HG03565 (cell line): Measurements from ENCODE around the gene EXT2.

Experiments used
- ATAC-seq: cut with Tn5 transposase; IDR thresholded peaks from one replicate; pipeline ENCODE4 v1.9.1; 2021; ENCODE audit warnings: mild to moderate bottlenecking, moderate library complexity; ENCODE audit not compliant: unreplicated experiment

Gene EXT2

DNA sequence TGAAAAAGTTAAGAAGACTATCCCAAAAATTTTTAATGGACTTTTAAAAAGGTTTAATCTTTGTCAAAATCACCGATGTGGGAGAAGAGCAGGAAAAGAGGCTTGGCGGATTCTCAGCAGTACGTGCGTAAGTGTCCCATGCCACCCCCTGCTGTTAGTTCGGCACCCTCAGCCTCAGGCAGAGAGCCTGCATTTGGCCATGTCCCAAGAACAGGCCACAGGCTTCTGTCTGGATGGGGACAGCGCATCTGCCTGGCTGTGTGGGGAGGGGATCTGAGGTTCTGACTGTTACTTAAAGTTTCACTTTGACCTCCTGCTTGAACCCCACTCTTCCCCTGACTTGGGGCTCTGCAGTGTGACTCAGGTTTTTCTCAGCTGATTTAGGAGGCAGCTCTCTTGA, 35.3 kb downstream of the EXT2 start:
- no peak for ATAC-seq

DNA sequence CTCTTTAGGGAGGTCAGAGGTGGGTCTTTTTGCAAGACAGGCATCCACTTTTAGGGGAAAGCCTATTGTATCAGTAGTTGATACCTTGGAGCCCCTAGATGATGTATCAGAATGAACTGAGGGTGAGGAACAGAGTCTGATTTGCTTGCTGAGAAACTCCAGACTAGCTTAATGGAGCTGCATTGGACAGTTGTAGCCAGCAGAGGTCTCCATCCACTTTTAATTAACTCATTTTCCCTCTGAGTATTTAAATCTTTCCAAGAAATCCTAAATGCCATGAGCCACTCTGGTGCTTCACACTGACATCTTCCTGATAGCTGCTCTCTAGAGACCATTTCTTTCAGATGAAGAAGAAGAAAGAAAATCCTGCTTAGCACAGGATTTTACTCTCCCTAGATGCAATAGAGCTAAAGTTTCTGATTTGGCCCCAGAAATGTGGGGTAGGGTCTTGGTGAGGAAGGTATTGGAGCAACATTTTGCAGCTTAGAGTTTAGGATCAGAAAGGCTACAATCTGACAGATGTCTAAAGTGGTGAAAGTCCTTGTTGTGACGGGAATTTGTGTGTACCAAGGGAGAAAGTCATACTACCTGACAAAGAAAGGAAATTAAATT, 38.0 kb downstream of the EXT2 start:
- ATAC-seq: no peak

DNA sequence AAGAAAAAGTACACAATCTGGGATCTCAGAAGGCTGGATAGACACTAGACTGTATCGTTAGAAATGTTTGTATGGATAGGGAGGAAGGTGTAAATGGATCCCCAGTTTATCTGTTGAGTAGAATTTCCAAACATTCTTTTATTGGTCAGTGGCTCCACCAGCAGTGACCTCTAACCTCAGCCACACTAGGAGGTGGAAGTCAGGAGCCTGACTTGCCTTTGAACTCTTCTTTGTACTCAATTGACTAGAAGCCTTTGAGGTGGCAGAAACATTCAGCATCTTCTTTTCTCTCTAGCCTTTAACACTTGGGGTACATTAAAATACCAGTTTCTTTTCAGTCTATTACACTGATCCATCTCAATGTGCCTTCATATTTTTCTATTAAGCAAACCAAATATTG, 39.1 kb downstream of the EXT2 start:
- ATAC-seq: no peak

DNA sequence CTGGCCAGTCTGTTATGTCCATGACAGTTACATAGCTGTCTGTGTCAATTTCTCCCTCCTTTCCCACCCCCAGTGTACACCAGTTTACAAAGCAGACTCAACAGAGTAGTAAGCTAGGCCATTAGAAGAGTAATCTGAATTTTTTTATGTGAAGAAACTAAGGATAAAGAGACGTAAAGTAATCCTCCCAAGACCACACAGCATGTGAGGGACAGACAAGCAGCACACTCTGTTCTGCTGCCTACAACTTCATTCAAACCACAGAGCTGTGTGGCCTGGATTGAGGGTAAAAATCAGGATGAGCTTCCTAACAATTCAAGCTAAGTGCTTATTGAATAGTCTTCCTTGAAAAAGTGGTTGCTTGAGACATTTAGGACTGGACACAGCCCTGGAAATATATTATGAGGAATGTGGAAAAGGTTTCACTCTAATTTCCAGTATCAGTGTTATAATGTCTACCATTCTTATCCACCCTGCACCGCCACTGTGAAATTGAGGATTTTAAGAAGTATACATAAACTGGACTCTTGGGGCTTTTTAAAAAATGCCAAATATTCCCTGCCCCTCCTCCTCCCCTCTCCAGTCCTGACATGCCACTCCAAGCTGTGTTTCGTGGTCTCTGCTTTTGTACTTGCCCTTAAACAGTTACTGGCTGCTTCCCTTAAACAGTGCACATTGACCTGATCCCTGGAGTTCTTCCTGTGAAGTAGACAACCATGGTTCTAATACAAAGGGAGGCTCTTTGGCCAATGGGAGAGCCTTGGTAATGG, 40.9 kb downstream of the EXT2 start:
- no peak for ATAC-seq

DNA sequence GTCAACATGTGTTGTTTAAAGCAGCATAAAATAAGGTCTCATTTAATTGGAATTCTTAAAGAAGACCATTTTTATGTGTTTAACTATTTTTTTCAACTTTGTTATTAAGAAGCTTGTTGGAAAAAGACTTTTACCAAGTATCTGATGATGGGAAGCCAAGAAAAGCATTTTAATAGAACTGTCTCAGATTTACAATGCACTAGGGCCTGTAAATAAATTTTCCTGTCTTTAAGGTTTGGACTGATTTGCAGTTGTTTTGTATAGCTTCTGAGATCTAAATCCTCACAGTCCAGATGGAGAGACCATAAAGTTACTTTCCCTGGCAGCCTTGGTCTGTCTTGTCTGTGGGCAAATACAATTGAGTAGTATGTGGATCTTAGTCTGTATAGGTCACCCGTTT, 41.6 kb downstream of the EXT2 start:
- ATAC-seq: no peak

DNA sequence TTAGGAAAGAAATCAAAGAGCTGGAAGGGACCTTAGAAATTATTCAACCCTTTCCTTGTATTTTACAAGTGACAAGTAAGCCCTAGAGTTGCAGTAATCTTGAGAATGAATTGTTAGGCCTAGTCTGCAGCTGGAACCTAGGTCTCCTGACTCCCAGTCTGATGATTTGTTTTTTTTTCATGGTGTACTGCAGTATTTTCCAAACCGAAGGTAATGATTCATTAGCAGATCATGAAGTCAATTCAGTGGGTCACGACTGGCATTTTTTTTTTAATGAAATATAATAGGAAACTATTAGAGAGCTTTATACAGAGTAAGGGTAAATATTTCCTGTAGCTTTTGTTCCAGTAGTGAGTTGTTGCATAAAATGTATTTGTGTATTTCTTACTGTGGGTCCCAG, 42.8 kb downstream of the EXT2 start:
- no peak for ATAC-seq

DNA sequence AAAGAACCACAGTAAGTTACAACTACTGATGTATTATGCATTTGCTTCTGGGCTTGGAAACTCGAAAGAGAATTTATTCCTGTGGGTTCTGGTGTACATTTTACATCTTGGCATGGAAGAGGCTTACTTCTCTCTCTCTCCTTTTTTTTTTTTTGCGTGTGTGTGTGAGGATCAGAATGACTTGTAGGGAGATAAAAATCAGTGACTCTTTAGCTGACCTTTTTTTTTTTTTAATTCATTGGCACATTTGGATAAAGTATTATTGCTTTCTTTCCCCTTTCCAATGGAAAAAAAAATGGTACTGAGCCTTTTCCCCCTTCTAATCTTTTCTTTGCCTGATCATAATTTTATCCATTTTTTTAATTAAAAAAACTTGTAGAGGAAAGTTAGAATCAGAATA, 43.5 kb downstream of the EXT2 start:
- no peak for ATAC-seq

DNA sequence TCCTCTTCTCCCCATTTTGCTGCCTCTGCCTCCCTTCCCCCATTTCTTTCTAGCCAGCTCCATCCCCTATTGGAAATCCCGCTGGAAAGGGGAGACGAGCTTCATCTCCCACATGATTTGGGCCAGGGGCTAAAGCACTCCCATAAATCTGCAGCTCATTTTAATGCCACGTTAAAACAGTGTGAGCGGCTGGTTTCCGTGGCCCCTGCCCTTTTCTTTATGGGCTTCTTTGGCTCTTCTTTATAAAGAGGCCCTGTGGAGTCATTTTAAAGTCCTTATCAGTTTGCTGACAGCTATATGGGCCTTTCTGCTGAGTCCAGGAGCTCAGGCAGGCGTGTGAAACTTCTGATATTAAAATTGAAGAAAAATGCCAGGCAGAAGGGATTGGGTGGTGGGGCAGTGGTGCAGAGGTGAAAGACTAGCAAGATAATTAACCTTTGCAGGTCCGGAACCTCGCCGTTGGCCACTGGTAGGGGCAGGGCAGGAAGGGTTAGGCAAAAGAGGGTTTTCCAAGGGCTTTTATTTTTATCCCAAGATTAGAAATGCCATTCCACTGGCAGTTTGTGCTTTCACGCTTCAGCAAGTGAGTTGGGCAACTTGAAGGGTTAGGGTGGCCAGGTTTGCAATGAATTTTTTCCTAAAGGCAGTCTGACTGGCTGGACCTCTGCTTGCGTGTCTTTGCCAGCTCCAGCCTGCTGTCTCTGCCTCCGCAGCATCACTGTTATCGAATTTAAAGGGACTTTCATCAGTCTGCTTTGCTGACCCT, 44.3 kb downstream of the EXT2 start:
- no peak for ATAC-seq

DNA sequence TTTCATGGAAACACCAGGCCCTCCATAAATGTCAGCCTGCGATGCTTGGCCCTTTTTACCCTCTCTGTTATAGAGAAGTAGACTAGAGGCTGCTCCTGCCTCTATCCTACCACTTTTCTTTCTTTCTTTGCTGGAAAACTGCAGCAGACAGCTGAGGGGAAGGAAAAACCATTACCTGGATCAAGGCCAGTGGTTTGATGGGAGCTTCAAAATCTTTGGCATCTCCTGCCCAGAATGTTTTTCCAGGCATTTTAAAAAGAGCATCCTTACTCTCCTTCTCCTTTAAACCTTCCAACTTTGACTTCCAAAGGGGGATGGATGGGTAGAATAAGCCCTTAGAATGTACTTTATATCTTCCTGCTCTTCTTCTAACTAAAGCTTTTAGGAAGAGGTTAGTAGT, 44.9 kb downstream of the EXT2 start:
- ATAC-seq: no peak

DNA sequence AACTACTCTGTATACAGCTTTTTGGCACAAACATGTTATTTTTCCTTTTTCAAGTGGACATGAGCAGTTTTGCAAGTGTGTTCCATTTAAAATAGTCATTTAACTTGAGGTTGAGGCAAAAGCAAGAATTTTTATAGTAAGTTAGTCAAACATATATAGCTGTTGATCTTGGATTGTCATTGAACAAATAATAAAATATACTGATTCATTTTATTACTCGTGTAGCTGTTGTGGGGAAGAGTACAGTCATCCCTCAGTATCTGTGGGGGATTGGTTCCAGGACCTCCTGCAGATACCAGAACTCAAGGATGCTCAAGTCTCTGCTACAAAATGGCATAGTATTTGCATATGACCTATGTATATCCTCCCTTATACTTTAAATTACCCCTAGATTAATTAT, 45.3 kb downstream of the EXT2 start:
- ATAC-seq: no peak

DNA sequence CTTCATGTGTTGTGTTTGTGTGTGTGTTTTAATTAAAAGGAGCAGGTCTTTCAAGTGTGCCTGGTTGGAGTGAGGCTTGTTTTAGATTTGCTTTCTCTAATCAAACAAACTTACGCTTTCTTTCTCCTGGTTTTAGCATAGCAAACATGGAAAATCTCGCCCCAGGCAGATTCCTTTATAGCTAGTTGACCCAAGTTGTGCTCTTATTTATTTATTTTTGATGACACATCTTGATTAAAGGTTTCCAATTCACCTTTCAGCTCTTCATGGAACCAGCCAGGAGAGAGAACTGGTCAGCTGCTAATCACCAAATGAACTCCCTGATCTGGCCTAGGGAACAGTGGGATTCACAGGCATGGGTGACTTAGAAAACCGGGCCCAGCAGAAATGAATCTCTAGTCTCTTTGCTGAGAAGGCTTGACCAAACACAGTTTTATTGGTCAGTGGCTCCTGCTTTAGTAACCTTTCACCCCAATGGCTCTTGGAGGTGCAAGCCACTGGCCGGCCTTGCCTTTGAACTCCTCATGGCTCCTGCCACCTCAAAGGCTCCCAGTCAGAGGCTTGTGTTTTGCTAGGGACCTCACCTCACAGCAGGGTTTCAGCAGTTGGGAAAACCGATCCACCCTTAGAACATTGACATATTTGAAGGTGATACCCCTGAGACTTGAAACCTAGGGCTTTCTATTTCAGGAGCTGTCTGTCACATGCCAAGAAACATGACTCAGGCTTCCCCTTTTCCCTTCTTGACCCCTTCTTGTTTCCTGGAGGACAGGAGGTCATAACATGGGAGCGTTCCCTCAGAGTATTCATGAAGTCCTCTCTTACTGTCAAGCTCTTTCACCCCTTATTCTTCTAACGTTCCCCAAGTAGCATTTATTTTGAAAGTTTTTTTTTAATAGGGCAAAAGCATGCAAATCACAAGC, 48.8 kb downstream of the EXT2 start:
- no peak for ATAC-seq

DNA sequence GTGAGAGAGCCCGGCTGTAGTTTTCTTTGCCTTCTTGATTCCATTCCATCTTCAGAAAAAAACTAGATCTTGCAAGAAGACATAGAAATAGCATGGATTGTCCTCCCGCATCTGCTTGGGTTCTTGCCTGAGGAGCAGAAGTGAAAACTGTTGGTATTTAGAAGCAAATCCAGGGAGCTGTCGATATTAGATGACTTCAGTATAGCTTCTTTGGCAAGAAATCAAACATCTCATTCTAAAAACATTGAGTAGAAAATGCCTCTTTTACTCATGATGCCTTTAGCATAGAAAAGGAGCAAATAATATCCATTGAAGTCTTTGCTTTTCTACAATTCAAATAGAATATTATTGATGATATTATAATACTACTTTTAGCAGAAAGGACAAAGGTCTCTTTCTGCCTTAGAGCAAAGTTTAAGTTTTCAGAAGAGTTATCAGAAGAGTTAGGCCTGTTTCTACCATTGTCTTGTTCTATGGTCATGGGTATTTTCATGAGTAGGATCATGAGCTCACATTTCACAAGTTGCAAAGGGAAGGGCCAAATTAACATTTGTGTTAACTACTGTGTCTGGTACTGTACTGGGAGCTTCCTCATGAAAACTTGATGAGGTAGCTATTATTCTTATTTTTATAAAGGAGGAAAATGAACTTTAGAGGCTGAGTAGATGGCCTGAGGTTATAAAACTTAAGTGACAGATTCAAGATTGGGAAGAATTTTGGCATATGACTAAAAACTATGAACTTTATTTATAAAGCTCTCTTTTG, 49.7 kb downstream of the EXT2 start:
- ATAC-seq: no peak

DNA sequence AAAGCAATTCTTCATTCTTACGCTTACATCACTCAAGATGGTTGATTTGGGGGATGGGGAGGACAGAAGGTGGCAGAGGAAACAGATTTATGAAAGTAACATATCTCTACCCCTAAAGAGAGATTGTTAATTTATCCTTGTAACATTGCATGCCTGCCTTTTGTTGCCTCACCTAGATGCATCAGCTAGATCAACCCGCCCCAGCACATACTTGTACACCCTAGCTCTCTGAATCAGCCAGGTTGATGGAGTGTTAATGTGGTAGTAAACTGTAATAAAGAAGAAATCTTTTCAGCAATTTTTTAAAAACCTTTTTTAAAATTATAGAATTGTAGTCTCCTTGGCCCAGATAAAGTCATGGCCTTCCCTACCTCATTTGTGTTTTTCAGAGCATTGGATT, 51.5 kb downstream of the EXT2 start:
- no peak for ATAC-seq

DNA sequence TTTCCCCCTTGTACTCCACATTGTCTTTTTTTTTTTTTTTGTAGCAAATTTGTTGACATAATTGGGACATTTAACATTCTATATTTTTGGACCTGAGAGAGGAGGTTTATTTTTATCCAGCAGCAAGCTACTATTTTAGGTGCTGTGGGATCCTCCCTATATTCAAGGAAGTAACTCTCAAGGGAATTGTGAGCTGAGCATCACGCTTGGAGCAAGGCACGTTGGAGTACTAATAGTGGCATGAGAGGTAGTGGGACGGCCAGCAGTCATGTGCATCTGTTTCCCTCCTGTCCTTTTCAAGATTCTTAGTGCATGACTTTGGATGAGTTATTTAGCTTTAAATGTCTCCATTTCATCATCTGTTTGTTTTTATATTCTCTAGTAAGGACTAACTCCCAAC, 52.3 kb downstream of the EXT2 start:
- ATAC-seq: no peak

DNA sequence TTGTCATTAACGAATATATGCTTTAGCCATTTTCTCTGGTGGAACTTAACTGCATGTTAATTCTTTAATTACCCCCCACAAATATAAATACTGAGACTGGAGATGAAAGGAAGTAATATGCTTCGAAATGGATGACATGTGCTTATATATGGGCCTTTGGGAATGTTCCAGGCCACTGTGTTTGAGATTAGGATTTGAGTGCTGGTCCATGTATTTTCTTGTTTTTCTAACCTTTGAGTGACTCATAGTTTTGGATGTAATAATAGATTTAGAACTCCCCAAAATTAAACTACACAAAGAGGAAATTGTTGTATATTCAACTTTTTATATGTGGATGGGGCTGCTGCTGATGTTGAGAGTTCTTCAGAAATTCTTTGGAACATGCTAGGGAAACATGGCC, 54.2 kb downstream of the EXT2 start:
- no peak for ATAC-seq

DNA sequence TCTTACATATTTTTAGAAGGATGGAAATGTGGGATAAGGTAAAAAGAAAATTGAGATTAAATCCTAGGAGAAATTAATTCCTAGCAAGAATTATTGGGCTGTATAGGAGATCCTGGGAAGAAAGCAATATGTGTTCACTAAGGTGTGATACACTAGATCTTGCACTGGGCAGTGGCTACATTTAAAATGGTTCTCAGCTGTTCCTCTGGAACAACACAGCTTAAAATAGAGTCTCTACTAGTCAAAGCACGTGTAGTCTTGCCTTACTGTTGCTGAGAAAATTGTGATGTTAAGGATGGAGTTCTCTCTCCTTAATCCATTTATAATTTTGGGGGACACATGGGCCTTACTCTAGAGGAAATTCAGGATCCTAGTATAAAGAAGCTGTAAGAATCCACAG, 54.9 kb downstream of the EXT2 start:
- no peak for ATAC-seq

DNA sequence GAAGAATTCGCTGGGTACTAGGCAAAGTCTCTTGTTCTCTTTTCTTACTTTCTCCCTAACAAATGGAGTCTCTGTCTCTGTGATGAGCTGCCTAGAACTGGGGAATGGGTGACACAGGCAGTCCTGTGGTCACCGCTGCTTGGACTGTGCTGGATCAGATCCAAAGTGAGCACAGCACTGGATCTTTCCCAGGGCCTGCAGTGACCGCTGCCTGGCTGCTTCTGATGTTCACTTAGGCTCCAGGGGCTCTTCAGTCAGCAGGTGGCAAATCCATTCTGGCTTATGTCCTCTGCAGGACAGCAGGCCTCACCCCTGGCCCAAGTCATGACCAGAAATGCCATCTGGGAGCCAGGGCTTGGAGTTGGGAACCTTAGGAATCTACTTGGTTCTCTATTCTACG, 61.5 kb downstream of the EXT2 start:
- no peak for ATAC-seq

DNA sequence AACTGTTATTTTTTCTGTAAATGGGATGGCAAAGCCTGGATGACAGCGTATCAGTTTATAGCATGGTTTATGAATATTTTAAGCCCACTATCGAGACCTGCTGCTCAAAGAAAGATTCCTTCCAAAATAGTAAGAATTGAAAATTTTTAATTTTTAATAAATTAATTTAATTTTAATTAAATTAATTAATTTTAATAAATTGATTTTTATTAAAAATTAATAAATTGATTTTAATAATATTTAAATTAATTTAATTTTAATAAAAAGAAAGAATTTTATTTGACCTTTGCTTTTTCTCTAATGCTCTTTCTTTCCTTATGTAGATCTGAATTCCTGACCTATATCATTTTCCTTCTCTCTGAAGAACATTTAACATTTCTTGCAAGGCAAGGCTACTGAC, 62.9 kb downstream of the EXT2 start:
- no peak for ATAC-seq

DNA sequence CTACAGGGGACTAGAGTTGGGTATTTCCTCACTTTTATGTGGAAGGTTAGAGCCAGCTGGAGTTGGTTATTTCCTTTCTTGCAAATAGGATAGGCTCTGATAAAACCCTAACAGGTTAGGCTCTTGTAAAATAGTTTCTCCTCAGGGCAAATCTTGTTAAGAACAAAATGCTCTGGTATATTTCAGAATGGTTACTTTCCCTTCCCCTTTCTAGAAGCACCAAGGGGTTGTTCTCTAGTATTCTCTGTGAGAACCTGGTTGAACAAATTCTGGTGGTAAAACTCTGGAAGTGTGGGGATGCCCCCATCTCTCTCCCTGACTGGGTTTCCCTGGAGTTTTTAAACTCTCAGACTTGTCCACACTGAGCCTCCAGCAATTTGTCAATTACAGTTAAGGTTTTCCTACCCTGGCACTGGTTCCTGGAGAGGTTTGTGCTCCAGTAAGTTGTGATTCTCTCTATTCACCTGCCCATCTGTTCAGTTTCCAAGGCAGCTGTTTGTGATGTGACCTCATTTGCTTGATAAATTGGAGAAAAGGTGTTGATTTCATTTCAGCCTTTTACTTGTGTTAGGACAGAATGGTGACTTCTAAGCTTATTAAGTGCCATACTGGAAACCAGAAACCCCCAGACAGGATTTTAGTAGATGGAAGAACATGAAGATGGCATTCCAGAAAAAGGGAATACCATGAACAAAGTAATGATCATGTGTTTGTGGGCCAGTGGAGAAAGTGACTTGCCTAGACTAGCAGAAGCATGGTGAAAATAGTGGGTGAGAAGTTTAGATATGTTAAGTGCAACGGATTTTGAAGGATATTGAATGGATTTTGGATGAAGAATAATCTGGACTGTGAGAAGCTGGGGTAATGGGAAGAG, 64.6 kb downstream of the EXT2 start:
- ATAC-seq: no peak
